HG03039 (cell line): ENCODE results near the gene NXN.
"Not testable (repeated sequence)": the region's sequence is repeated elsewhere in the genome, so short reads cannot be mapped to it uniquely, and the experiment has no call there.

Experiments used
- ATAC-seq: cut with Tn5 transposase; IDR thresholded peaks from one replicate; pipeline ENCODE4 v1.9.1; 2021; ENCODE audit warnings: mild to moderate bottlenecking, moderate library complexity; ENCODE audit not compliant: unreplicated experiment

NXN gene

DNA sequence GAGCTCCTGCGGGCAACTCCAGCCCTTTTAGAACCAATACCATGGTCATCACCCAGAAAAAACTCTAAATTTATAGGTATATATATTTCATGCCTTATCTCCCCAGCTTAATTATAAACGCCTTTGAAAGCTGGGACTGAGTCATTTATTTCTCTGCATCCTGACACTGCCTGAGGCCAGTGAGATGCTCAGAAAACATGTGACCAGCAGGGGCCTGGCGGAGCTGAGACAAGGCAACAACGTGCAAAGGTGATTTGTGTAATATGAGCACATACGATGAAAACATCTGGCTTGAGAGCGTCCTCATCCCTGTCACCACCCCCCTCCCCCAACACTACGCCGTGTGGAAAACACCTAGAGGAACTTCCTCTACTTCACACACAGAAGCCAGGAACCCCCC is 22.7 kb downstream of the NXN start:
- ATAC-seq, result no peak

DNA sequence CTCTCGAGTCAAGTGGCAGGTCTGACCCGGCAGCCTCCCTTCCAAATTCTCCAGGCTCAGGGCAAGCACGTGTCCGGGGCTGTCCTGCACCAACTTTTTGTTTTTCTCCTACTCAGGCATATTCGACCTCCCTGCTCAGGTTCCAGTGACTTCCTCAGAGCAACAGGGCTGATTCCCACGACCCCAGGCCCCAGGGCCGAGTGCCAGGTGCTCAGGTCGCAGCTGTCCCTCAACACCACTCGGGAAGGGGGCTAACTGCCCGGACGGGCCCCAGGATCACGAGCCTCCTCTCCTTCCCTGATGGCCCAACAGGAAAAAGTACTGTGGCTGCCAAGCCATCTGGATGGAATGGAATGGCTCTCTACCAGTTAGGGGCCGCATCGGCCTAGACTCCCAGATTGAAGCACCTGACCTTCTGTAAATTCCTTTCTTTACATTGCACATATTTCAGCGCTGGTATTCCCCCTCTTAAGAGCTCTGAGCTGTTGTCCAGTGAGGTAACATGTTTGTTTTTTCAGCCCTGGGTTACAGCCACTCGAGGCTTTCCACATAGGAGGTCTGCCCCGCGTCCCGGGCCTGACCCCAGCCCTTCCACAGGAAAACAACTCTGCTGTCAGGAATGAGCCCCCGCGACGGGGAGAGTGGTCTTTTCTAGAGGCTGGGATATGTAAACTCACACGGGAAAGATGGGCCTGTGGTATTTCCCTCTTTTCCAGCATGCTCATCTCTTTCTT is 25.0 kb downstream of the NXN start:
- ATAC-seq, result no peak

DNA sequence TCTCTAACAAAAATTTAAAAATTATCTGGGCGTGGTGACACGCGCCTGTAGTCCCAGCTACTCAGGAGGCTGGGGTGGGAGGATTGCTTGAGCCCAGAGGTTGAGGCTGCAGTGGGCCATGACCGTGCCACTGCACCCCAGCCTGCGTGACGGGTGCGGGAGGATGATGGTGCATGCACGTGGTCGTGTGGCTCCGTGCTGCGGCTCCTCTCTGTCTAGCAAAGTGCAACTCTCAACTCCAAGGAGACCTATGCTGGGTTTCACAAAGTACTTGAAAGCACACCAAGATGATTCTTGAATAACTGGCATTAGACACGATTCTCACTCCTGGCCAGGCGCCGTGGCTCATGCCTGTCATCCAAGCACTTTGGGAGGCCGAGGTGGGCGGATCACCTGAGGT is 25.8 kb downstream of the NXN start:
- no peak for ATAC-seq

DNA sequence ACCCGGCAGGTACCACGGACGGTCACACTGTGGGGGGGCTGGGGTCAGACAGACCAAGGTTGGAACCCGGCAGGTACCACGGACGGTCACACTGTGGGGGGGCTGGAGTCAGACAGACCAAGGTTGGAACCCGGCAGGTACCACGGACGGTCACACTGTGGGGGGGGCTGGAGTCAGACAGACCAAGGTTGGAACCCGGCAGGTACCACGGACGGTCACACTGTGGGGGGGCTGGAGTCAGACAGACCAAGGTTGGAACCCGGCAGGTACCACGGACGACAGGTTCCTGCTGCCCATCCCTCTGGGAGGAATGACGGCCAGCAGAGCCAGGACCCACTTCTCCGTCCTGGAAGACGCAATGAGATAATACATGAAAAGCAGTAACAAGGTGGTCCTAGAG is 27.0 kb downstream of the NXN start:
- not testable (repeated sequence) for ATAC-seq

DNA sequence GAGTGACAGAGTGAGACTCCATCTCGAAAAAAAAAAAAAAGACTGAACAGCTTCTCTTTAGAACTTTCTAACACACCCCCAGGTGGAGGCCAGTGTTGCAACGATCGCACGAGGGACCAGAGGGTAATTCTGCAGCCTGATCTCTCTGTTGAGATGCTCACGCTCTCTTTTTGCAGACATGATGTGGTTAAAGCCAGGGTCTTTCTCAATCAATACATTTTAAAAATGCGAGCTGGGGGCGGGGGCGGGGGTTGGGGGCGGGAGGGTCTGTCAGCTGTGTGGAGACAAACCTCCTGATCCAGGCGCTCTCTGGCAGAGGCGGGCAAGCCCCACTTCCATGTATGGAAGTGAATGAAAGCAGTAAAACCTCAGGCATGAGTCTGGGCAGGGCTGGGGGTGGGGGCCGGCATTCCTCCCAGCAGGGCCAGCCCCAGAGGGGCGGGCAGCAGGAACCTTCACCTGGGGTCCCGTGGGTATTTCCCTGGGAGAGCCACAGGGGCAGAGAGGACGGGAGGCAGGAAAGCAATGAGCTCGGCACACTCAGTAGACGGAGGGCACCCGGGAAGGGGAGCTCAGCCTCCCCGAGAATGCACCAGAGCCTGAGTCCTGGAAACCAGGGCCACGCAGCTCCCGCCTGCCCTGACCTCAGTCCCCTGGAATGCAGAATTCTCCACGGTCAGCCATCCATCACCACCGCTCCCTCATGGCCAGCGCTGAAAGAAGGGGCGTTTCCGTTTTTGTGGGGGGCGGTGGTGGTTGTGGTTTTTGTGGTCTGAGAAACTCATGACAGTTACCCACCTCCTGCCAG is 28.0 kb downstream of the NXN start:
- no peak for ATAC-seq

DNA sequence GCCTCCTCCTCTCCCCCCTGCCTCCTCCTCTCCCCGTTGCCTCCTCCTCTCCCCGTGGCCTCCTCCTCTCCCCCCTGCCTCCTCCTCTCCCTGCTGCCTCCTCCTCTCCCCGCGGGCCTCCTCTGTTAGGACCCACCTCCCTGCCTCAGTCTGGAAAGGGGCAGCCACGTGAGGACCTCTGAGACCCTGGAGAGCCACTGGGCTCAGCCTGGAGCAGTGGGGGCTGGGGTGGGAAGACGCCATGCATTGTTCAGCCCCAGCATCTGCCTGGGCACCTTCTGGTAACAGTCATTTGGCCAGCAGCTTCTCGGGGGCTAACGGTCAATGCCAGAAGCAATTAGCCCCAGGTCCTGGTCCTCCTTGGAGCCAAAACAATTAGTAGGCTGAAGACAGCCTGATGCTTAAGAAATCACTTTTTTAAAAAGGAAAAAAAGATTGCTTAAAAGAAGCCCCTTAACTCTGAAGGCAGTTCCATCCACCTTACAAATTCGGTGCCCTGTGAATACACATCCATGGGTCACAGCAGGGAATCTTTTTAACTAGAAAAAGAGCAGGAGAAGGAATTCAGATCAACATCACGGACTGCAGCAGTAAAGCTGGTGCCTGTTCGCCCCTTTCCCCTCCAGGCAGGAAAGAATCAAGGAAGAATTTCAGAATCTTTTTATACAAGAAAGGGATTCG is 29.8 kb downstream of the NXN start:
- no peak for ATAC-seq

DNA sequence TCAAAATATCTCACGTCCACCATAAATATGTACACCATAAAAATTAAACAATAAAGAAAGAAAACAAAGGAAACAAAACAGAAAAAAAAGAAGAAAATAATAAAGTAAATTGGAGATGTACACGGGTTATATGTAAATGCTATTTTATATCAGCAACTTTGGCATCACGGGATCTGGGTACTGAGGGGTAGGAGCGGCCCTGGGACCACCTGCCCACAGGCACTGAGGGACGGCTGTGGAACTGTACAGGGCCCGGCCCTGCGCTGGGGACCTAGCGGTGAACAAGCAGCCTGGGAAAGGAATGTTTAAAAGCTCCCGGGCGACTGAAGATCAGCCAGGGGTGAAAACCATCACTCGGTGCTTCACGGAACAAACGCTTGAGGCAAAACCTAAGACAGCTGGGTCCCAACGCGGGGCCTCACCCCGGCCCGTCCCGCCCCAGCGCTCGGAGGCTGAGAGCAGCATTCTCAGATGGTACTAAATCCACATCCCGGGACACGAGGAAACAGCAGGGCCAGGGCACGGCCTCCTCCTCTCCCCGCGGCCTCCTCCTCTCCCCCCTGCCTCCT is 31.2 kb downstream of the NXN start:
- no peak for ATAC-seq

DNA sequence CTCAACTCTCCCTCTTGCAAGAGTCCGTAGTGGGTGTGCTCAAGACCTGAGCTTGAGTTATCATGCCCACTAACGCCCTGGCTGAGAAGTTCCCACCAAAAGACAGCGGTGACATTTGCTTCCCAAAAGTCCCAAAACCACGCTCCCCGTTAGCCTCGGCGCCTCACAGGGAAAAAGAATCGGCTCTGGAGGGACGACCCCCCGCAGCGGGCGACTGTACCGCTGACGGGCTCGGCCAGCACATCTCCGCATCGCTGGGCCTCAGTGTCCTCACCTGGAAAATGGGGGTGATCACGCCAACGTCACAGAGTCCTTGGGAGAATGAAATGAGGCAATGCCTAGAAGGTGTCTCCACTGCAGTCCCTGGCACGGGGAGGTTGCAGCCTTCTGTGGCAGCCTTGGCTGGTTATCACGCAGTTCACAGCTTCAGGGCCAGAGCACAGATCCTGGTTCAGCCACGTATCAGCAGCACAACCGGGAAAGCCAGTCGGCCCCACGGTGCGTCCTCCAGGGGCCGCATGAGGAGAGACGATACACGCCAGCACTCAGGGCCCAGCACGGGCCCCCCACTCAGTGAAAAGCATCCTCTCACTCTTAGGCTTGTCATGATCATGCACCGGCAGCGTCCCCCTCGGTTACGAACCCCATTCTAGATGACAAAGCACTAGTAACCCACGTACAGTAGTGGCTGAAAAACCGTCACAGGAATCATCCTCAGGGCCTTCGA is 32.9 kb downstream of the NXN start:
- no peak for ATAC-seq

DNA sequence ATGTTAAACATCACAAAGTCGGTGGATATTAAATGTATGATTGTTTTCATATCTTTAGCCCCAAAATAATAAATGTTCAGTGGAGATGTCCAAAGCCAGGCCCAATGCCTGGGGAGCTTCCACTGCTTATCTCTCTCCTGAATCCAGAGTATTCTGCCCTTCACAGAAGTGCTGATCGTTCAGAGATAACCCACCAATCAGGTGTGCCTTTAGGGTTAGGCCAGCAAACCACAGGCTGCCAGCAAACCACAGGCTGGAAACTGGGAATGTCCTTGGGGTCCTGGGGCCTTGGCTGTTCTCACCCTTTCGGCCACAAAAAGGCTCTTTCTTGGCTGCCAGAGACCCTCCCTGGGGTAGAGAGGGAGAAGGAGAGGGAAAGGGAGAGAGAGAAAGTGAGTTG is 33.9 kb downstream of the NXN start:
- no peak for ATAC-seq

DNA sequence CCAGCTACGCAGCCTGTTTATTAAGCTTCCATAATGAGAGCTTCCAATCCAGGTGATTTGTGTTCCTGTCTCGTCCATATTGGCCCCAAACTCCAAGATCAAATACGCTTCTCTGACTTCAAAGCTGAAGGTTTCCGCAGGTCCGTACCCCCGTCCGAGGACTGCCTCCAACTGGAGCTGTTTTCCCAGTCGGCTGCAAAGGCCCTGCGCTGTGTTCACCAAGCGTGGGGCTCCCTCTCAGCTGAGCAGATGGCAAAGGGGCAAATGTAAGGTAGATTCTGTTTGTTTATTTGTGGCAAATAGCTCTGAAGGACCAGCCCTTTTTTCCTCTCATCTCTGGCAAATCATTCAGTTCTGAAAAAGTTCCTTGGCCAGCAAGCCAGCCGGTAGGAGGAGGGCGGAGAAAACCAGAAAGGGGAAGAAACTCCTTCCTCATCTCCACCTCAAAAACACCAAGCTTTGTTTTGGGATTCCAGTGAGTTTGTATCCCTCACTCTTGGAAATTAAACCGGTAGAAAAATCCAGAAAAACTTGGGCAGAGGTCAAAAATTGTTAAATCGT is 35.2 kb downstream of the NXN start:
- ATAC-seq, result no peak

DNA sequence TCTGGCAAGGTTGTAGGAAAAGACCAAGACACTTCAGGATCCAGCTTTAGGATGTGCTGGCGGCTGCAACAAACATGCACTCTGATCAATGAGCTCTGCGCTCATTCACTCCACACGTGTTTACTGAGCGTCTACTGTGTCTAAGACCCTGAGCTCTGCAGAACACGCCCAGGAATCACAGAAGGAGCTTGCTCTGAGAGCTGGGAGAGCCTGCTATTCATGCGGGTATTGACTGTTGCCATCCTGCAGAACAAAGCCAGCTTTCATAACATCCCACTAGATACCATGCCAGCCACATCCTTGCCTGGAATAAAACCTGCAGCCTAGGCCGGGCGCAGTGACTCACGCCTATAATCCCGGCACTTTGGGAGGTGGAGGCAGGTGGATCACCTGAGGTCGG is 44.1 kb downstream of the NXN start:
- ATAC-seq, result no peak

DNA sequence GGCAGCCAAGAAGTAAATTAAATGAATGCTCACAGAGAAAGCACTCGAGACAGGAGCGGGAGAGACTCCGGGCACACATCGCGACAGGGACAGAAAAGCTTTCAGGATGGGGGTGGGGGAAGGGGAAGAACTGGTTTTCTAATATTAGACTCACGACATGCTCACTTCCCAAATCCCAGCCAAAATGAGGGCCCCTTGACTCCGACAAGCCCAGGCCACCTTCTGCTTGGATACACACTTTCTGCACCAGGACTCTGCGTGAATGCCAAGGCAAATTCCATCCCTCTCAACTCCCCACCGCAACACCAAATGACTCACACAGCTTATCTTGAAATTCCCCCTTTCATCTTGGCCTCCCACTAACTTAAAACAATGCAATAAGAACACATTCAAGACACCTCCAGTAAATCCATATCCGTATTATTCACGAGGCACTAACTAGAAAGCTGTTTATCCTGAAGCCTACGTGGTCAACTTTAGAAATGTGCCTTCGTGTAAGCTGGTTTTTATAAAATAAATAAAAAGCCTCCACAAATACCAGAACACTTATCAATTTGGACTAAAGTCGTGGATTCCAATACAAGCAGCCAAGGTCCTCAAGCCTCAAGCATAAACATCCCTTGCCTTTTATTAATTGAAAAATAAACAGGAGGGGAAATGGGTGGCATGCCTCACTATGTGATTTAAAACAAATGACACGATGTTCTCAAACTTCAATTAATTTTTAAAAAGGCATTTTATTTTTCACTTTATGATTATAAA is 46.1 kb downstream of the NXN start:
- ATAC-seq, result no peak

DNA sequence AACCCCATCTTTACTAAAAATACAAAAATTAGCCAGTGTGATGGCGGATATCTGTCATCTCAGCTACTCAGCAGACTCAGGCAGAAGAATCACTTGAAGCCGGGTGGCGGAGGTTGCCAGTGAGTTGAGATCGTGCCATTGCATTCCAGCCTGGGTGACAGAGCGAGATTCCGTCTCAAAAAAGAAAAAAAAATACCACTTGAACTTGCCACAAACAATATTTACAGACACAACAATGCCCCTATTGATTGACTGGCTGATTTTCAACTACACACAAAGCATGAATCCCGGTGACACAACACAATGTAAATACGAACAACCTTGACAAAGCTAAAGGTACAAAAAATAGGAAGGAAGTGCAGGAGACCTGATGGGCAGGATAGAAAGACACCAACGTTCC is 49.3 kb downstream of the NXN start:
- no peak for ATAC-seq

DNA sequence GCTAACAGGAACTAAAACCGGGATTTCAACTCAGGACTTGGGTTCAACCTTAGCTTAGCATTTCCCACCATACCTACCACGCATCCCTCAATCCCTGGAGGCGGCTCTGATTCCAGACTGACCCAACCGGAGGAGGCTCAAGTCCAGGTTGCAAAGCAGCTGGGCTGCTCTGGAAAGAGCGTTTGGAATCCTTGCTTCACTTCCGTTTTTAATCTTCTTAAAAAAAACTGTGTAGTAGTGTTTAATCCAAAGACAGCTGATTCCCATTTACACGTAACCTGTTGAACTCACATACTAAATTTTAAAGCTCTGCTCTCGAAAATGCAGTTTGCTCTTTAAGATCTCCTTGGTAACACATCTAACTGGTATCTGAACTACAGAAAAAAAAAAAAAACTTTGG is 50.0 kb downstream of the NXN start:
- no peak for ATAC-seq

DNA sequence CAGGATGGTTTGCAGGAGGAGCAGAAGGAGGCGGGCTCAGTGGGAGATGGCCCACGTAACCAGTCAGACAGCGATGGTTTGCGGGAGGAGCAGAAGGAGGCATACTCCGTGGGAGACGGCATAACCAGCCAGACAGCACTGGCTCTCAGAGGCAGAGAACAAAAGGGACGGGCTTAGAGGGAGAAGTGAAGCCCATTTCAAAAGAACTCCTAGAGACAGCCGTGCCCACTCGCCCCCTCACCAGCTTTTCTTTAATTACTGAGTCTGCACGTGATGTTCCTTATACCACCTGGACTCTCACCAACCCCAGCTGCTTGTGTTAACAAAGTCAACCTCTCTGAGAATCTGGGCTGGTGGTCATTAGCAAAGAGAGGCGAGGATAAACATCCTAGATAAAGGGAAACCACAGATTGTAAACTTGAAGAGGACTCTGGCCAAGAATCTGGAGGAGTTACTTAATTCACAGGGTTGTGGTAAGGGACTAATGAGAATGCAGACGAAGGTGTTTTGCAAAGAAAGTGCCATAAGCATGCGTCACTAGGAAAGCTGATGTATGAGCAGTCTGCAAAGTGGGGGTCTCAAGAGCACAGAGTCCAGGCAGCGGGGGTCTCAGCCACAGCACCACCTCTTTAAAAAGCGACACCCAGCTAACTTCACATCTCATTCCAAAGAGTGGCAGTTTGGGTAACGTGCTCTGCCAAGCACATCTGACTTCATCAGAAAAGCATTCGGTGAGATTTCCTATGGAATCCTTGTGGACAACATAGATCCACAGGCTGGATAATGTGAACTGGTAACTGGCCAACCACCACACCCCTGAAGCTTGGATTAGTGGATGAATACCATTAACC is 51.7 kb downstream of the NXN start:
- ATAC-seq, result no peak

DNA sequence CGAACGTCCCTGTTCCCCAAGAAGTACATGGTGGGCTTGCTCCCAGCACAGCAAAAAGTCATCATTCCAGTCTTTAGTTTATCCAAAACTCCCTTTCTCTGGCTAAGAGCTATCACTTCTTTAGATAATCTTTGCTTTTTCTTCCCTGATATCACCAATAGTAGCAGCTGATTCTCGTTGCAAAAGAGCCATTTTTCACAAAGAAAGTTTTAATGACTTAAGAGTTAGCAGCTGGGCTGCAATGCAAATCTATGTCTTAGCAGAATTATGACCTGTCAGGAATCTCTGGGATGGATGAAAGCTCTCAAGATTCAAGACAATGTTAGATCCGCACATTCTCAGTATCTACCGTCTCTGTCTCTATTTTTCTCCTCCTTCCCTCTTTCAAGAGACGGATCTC is 53.8 kb downstream of the NXN start:
- ATAC-seq, result no peak

DNA sequence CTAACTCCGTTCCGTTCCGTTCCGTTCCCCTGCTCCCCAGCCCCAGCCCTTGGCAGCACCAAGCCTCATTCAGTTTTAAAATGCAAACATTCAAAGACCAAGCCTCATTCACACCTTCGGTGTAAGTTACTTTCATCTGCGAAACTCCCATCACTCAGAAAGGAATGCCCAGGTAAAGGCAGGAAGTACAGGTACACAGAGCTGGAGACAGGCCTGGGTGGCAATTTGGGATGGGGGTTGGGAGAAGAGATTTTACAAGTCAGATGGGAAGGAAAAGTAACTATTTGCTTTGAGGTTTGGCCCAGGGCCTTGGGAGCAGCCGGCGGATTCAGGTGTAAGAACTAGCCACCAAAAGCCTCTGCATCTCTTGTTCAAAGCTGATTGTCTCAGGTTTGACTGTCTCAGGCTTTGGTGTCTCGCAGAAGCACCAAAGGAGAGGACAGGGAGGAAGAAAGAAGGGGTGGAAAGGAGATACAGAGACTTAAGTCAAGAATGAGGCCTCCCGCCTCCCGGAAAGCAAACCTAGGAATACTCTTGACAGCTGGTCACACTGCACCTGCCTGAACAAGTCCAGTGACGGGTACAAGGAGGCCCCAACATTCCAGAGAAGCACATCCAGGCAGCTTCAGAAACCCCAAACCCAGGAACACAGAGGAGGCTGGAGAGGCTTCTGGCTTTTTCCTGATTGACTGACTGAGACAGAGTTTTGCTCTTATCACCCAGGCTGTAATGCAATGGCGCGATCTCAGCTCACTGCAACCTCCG is 54.7 kb downstream of the NXN start:
- no peak for ATAC-seq

DNA sequence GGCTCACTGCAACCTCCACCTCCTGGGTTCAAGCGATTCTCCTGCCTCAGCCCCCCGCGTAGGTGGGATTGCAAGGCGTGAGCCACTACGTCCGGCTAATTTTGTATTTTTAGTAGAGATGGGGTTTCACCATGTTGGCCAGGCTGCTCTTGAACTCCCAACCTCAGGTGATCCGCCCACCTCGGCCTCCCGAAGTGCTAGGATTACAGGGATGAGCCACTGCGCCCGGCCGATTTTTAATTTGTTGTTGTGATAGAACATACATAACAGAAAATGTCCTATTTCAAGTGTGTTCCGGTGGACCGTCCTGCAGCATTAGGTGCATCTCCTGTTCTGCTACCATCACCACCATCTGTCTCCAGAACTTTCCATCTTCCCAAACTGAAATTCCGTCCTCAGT is 55.3 kb downstream of the NXN start:
- not testable (repeated sequence) for ATAC-seq
